ENCODE data around the gene PCBP2. TPM values are rescaled to one million over a fixed set of nuclear protein-coding genes. Genes with fewer than 3 reads are reported as not detected.
A peak's percentile ranks its signal among the peaks of the same experiment; 100 is the strongest.

PCBP2 gene
- total and polyA plus RNA-seq, 4 experiments from 2014 or later = 88.0 to 858 (median 483) TPM

DNA sequence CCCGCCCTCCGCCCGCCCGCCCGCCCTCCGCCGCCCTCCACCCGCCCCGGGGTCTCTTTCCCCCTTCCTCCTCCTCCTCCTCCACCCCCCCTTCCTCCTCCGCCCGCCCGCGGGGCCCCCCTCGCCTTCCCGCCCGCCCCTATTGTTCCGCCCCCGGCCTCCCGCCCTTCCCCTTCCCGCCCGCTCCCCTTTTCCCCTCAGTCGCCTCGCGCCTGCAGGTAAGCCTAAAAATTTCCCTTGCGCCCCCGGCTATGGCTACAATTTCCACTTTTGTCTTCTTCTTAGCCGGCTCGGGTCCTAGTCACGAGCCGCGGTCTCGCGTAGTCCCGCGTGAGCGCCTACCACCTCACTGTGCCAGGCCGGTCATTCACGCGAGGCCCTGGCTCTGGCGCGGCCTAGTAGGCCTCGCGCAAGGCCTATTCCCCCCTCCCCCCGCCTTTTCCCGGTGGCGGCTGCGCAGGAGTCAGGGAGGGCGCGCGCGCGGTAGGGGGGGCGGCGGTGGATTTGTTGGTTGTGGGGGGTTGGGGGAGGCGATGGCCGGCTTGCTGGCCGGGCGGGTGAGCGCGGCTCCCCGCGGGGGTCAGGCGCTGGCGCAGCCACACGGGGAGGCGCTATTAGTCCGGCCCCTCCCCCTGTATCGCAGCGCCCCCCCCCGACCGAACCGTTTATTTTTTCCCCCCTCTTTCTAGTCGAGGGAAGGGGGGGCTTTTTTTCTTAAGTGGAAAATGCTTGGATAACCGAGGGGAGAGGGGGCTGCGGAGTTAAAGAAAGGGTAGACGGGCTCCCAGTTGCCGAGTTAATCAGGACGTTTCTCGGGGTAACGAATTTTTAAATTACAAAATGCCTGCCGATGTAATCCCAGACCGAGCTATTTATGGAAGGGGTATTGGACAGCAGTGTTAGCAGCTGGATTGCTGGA, 516 bp downstream of the PCBP2 start:
- peak overlapping the region; percentile 95 to 100 (median 98) for H3K4me3 Mint-ChIP-seq
- DNase-seq = peak; percentile 81 to 86 (median 82)
- intact Hi-C loops (cut with micrococcal nuclease) = loop anchor here (1.0 kb wide), 1 partner anchor 48 kb away; no protein-coding TSS in a partner anchor
- H3K36me3 ChIP-seq (ENCODE audit: insufficient read depth, low read length) = peaks cover 40% of the 10 kb centered on the region
- peak overlapping the region; percentile 58 to 61 for H3K4me3 ChIP-seq (ENCODE audit: low read length in 2 of 2)
- no peaks in the 10 kb centered on the region for H3K27me3 ChIP-seq (ENCODE audit: insufficient read depth, low read length)
- peaks cover 34% of the 10 kb centered on the region for H3K4me1 ChIP-seq (ENCODE audit: insufficient read depth, low read length)
- ChIA-PET CTCF (ENCODE audit: partially characterized antibody) (interaction anchor here (0.6 kb wide), 1 partner anchor 47 kb away, joined by 3 read pairs; the partner anchor contains the start of gene MAP3K12), POLR2A (ENCODE audit: partially characterized antibody) (interaction anchor here (0.6 to 4.3 kb wide), 12 partner anchors 11 to 131 kb away, joined by 3 to 43 read pairs (median 5); partner anchors contain the start of genes AAAS, MAP3K12, PRR13 and SP1)
- peak overlapping the region; percentile 95 for H3K27ac ChIP-seq (ENCODE audit: low read depth, low read length)
- peak overlapping the region; percentile 98 to 100 (median 99) for H3K27ac Mint-ChIP-seq
- peaks cover 20 to 49% (median 31%) of the 10 kb centered on the region in 4 donors for H3K4me1 Mint-ChIP-seq
- no peaks in the 10 kb centered on the region for H3K9me3 Mint-ChIP-seq
- peaks cover 44 to 58% of the 10 kb centered on the region in 2 donors for H3K36me3 Mint-ChIP-seq
- no peaks in the 10 kb centered on the region for H3K27me3 Mint-ChIP-seq
- H3K9me3 ChIP-seq (ENCODE audit: control insufficient read depth in 1 of 2, low read length in 2 of 2) = no peaks in the 10 kb centered on the region

GRCh38 chr12:53453953-53454640, 2.2 kb downstream of the PCBP2 start:
- Histone ChIP-seq H3K4me1 (ENCODE audit: insufficient read depth, low read length) (peaks cover 34% of the 10 kb centered on the region), H3K4me3 (ENCODE audit: low read length in 2 of 2) (no peak overlapping the region), H3K36me3 (ENCODE audit: insufficient read depth, low read length) (peaks cover 50% of the 10 kb centered on the region), H3K27ac (ENCODE audit: low read depth, low read length) (peak overlapping the region; percentile 95), H3K9me3 (ENCODE audit: control insufficient read depth in 1 of 2, low read length in 2 of 2) (no peaks in the 10 kb centered on the region), H3K27me3 (ENCODE audit: insufficient read depth, low read length) (no peaks in the 10 kb centered on the region)
- ChIA-PET POLR2A (ENCODE audit: partially characterized antibody) (interaction anchor here (0.5 to 4.3 kb wide), 13 partner anchors 9 to 186 kb away, joined by 3 to 43 read pairs (median 5); partner anchors contain the start of genes AAAS, ESPL1, MAP3K12 and PRR13), CTCF (ENCODE audit: partially characterized antibody) (interaction anchor here (1.2 to 2.4 kb wide), 2 partner anchors 54 to 133 kb away, joined by 3 to 6 read pairs; partner anchors contain the start of gene AAAS)
- Mint-ChIP-seq H3K36me3 (peaks cover 40 to 62% of the 10 kb centered on the region in 2 donors), H3K9me3 (no peaks in the 10 kb centered on the region), H3K4me1 (peaks cover 20 to 46% (median 32%) of the 10 kb centered on the region in 4 donors), H3K27me3 (no peaks in the 10 kb centered on the region), H3K27ac (peak overlapping the region in 6 of 7 donors; percentile 42 to 99 (median 96)), H3K4me3 (peak overlapping the region; percentile 41 to 100 (median 98))
- peak in 1 of 5 donors; percentile 36 for DNase-seq
- intact Hi-C loops (cut with micrococcal nuclease) = no loop called here

GRCh38 chr12:53454707-53455106, 2.8 kb downstream of the PCBP2 start:
- H3K27ac ChIP-seq (ENCODE audit: low read depth, low read length) = no peak overlapping the region
- H3K27me3 Mint-ChIP-seq = no peaks in the 10 kb centered on the region
- peaks cover 44 to 67% of the 10 kb centered on the region in 2 donors for H3K36me3 Mint-ChIP-seq
- peak overlapping the region; percentile 27 to 99 (median 56) for H3K4me3 Mint-ChIP-seq
- no peak for DNase-seq
- peak overlapping the region in 4 of 7 donors; percentile 60 to 99 (median 63) for H3K27ac Mint-ChIP-seq
- H3K4me1 Mint-ChIP-seq = peaks cover 21 to 49% (median 34%) of the 10 kb centered on the region in 4 donors
- ChIA-PET POLR2A (ENCODE audit: partially characterized antibody) (interaction anchor here (0.7 to 4.3 kb wide), 5 partner anchors 13 to 133 kb away, joined by 3 to 43 read pairs (median 12); partner anchors contain the start of genes AAAS, MAP3K12, PRR13 and TARBP2), CTCF (ENCODE audit: partially characterized antibody) (interaction anchor here (1.1 to 2.4 kb wide), 4 partner anchors 21 to 134 kb away, joined by 3 to 6 read pairs (median 4); partner anchors contain the start of gene AAAS)
- peaks cover 34% of the 10 kb centered on the region for H3K4me1 ChIP-seq (ENCODE audit: insufficient read depth, low read length)
- intact Hi-C loops (cut with micrococcal nuclease) = no loop called here
- H3K9me3 ChIP-seq (ENCODE audit: control insufficient read depth in 1 of 2, low read length in 2 of 2) = no peaks in the 10 kb centered on the region
- H3K27me3 ChIP-seq (ENCODE audit: insufficient read depth, low read length) = no peaks in the 10 kb centered on the region
- no peaks in the 10 kb centered on the region for H3K9me3 Mint-ChIP-seq
- peaks cover 54% of the 10 kb centered on the region for H3K36me3 ChIP-seq (ENCODE audit: insufficient read depth, low read length)
- no peak overlapping the region for H3K4me3 ChIP-seq (ENCODE audit: low read length in 2 of 2)

DNA sequence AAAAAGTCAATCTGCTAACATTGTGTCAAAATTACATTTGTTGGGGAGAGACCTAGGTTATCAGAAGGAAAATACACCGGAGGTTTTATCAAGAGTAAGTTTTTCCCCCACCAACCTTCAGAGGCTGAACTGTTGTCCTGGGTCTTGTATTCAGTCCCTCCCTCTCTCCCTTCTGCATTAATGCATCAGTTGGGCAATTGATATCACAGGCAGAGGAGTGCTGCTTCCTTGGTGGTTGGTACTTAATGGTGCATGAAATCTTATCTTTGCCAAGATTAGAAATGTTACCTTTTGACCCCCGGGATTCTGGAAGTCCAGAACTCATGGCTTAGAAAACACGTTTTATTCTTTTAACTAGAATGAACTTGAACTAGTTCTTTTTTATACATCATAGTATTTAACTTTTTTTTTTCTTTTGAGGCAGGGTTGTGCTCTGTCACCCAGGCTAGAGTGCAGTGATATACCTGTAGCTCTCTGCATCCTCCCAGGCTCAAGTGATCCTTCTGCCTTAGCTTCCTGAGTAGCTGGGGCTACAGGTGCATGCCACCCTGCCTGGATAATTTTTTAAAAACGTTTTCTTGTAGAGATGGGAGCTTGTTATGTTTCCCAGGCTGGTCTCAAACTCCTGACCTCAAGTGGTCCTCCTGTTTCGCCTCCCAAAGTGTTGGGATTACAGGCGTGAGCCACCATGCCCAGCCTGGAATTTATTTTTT, 4.9 kb downstream of the PCBP2 start:
- H3K36me3 Mint-ChIP-seq = peaks cover 61 to 84% of the 10 kb centered on the region in 2 donors

GRCh38 chr12:53459097-53459496, 7.2 kb downstream of the PCBP2 start:
- POLR2A ChIA-PET (ENCODE audit: partially characterized antibody) = interaction anchor here (1.0 to 1.1 kb wide), 2 partner anchors 11 to 42 kb away, joined by 4 to 5 read pairs; partner anchors contain the start of gene TARBP2

More for the DNA sequence above, 4.9 kb downstream of the PCBP2 start:
- POLR2A ChIA-PET (ENCODE audit: partially characterized antibody) = interaction anchor here (4.3 kb wide), 1 partner anchor 43 kb away, joined by 43 read pairs; the partner anchor contains the start of genes MAP3K12 and TARBP2
- Histone ChIP-seq H3K27ac (ENCODE audit: low read depth, low read length) (no peak overlapping the region), H3K4me1 (ENCODE audit: insufficient read depth, low read length) (peaks cover 29% of the 10 kb centered on the region), H3K4me3 (ENCODE audit: low read length in 2 of 2) (no peak overlapping the region), H3K9me3 (ENCODE audit: control insufficient read depth in 1 of 2, low read length in 2 of 2) (no peaks in the 10 kb centered on the region), H3K36me3 (ENCODE audit: insufficient read depth, low read length) (peaks cover 75% of the 10 kb centered on the region), H3K27me3 (ENCODE audit: insufficient read depth, low read length) (no peaks in the 10 kb centered on the region)
- Mint-ChIP-seq H3K4me1 (peaks cover 24 to 60% (median 38%) of the 10 kb centered on the region in 4 donors), H3K4me3 (no peak overlapping the region), H3K9me3 (no peaks in the 10 kb centered on the region), H3K27me3 (no peaks in the 10 kb centered on the region), H3K27ac (peak overlapping the region in 2 of 7 donors; percentile 27 to 72)
- intact Hi-C loops (cut with micrococcal nuclease) = no loop called here
- CTCF ChIA-PET (ENCODE audit: partially characterized antibody) = interaction anchor here (1.2 to 2.4 kb wide), 2 partner anchors 44 to 52 kb away, joined by 3 to 6 read pairs; partner anchors contain the start of gene TARBP2
- no peak for DNase-seq

DNA sequence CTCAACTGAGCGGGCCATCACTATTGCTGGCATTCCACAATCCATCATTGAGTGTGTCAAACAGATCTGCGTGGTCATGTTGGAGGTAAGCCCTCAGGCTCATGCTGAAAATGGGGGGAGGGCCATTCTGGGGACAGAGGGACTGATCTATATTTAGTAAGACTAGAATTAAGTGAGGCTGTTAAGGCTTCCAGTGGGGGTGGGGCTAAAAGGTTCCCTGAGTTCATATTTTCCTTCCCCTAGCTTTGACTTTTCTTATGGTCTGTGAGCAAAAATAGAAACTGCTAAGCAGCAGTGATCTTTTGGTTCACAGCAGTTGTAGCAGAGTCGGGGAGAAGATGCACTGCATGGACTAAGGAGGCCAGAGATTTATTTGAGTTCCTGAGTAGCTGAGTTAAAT, 9.2 kb downstream of the PCBP2 start:
- peaks cover 64 to 89% of the 10 kb centered on the region in 2 donors for H3K36me3 Mint-ChIP-seq
- no peaks in the 10 kb centered on the region for H3K4me1 ChIP-seq (ENCODE audit: insufficient read depth, low read length)
- no peak overlapping the region for H3K4me3 ChIP-seq (ENCODE audit: low read length in 2 of 2)
- ChIA-PET POLR2A (ENCODE audit: partially characterized antibody) (interaction anchor here (0.5 to 1.2 kb wide), 3 partner anchors 11 to 48 kb away, joined by 3 read pairs; no protein-coding TSS in a partner anchor), CTCF (ENCODE audit: partially characterized antibody) (interaction anchor here (1.1 kb wide), 1 partner anchor 48 kb away, joined by 5 read pairs; no protein-coding TSS in a partner anchor)
- H3K27ac Mint-ChIP-seq = peak overlapping the region in 4 of 7 donors; percentile 47 to 58 (median 50)
- intact Hi-C loops (cut with micrococcal nuclease) = no loop called here
- peaks cover 97% of the 10 kb centered on the region for H3K36me3 ChIP-seq (ENCODE audit: insufficient read depth, low read length)
- no peak for DNase-seq
- peaks cover 17 to 44% (median 28%) of the 10 kb centered on the region in 4 donors for H3K4me1 Mint-ChIP-seq
- no peak overlapping the region for H3K27ac ChIP-seq (ENCODE audit: low read depth, low read length)
- peak overlapping the region in 1 of 8 donors; percentile 19 for H3K4me3 Mint-ChIP-seq
- no peaks in the 10 kb centered on the region for H3K27me3 Mint-ChIP-seq
- no peaks in the 10 kb centered on the region for H3K9me3 ChIP-seq (ENCODE audit: control insufficient read depth in 1 of 2, low read length in 2 of 2)
- H3K9me3 Mint-ChIP-seq = no peaks in the 10 kb centered on the region
- no peaks in the 10 kb centered on the region for H3K27me3 ChIP-seq (ENCODE audit: insufficient read depth, low read length)

More at GRCh38 chr12:53459097-53459496, 7.2 kb downstream of the PCBP2 start:
- Mint-ChIP-seq H3K4me3 (peak overlapping the region in 1 of 8 donors; percentile 12), H3K36me3 (peaks cover 74 to 90% of the 10 kb centered on the region in 2 donors), H3K4me1 (peaks cover 20 to 51% (median 33%) of the 10 kb centered on the region in 4 donors), H3K9me3 (no peaks in the 10 kb centered on the region), H3K27me3 (no peaks in the 10 kb centered on the region), H3K27ac (peak overlapping the region in 1 of 7 donors; percentile 41)
- H3K9me3 ChIP-seq (ENCODE audit: control insufficient read depth in 1 of 2, low read length in 2 of 2) = no peaks in the 10 kb centered on the region
- H3K27me3 ChIP-seq (ENCODE audit: insufficient read depth, low read length) = no peaks in the 10 kb centered on the region
- CTCF ChIA-PET (ENCODE audit: partially characterized antibody) = interaction anchor here (1.0 to 1.5 kb wide), 4 partner anchors 12 to 50 kb away, joined by 3 to 6 read pairs (median 4); partner anchors contain the start of gene PRR13
- no peak overlapping the region for H3K4me3 ChIP-seq (ENCODE audit: low read length in 2 of 2)
- peaks cover 16% of the 10 kb centered on the region for H3K4me1 ChIP-seq (ENCODE audit: insufficient read depth, low read length)
- H3K36me3 ChIP-seq (ENCODE audit: insufficient read depth, low read length) = peaks cover 97% of the 10 kb centered on the region
- DNase-seq = no peak
- intact Hi-C loops (cut with micrococcal nuclease) = loop anchor here (2.0 kb wide), 1 partner anchor 16 kb away; no protein-coding TSS in a partner anchor
- H3K27ac ChIP-seq (ENCODE audit: low read depth, low read length) = no peak overlapping the region

All from CD4-positive, alpha-beta memory T cell (primary cell).